ENCODE data around the gene UBA3. TPM values are rescaled to one million over a fixed set of nuclear protein-coding genes. Genes with fewer than 3 reads are reported as not detected.

UBA3 gene
- total and polyA plus RNA-seq, 2 donors from 2014 or later, result 35.3 to 63.1 TPM

GRCh38 chr3:69012800-69013252 lies 67.3 kb downstream of the UBA3 start:
- Histone ChIP-seq H3K36me3 (ENCODE audit: control insufficient read depth in 2 of 3, insufficient read depth in 3 of 3, low read length in 3 of 3) (no peaks in the 10 kb centered on the region), H3K27ac (ENCODE audit: low read depth in 2 of 2, low read length in 2 of 2) (peak overlapping the region; percentile 90 to 92), H3K4me1 (ENCODE audit: control insufficient read depth in 2 of 3, insufficient read depth in 2 of 3, low read depth in 1 of 3, low read length in 3 of 3) (peaks cover 0 to 10% (median 6%) of the 10 kb centered on the region in 3 donors), H3K27me3 (ENCODE audit: control insufficient read depth, insufficient read depth, low read length) (no peaks in the 10 kb centered on the region), H3K9ac (ENCODE audit: low read length in 3 of 3) (peak overlapping the region in 2 of 3 donors; percentile 55 to 69), H3K9me3 (ENCODE audit: control insufficient read depth in 2 of 3, insufficient read depth in 1 of 3, low read length in 3 of 3) (no peaks in the 10 kb centered on the region), H3K4me3 (ENCODE audit: low read length in 3 of 3) (peak overlapping the region in 2 of 3 donors; percentile 74 to 82)
- intact Hi-C loops (cut with DNase I), result no loop called here
- DNase-seq, result peak; percentile 59 to 86 (median 69)
- TF ChIP-seq CTCF (IDR thresholded peaks at IDR 0.05; ENCODE audit: borderline replicate concordance, extremely low read depth, insufficient read depth), result no peak
- no peak for FAIRE-seq

GRCh38 chr3:69012100-69012799 lies 67.9 kb downstream of the UBA3 start:
- peak overlapping the region in 2 of 3 donors; percentile 55 to 69 for H3K9ac ChIP-seq (ENCODE audit: low read length in 3 of 3)
- peak overlapping the region in 2 of 3 donors; percentile 74 to 82 for H3K4me3 ChIP-seq (ENCODE audit: low read length in 3 of 3)
- peak overlapping the region; percentile 90 to 92 for H3K27ac ChIP-seq (ENCODE audit: low read depth in 2 of 2, low read length in 2 of 2)
- intact Hi-C loops (cut with DNase I), result no loop called here
- DNase-seq (peak; percentile 37 to 80 (median 68)), FAIRE-seq (no peak)
- no peaks in the 10 kb centered on the region for H3K27me3 ChIP-seq (ENCODE audit: control insufficient read depth, insufficient read depth, low read length)
- H3K4me1 ChIP-seq (ENCODE audit: control insufficient read depth in 2 of 3, insufficient read depth in 2 of 3, low read depth in 1 of 3, low read length in 3 of 3), result peaks cover 0 to 10% (median 6%) of the 10 kb centered on the region in 3 donors
- no peak for TF ChIP-seq CTCF (IDR thresholded peaks at IDR 0.05; ENCODE audit: borderline replicate concordance, extremely low read depth, insufficient read depth)
- no peaks in the 10 kb centered on the region for H3K9me3 ChIP-seq (ENCODE audit: control insufficient read depth in 2 of 3, insufficient read depth in 1 of 3, low read length in 3 of 3)
- no peaks in the 10 kb centered on the region for H3K36me3 ChIP-seq (ENCODE audit: control insufficient read depth in 2 of 3, insufficient read depth in 3 of 3, low read length in 3 of 3)

- Histone ChIP-seq H3K4me3 (ENCODE audit: low read length in 3 of 3) (no peak overlapping the region), H3K4me1 (ENCODE audit: control insufficient read depth in 2 of 3, insufficient read depth in 2 of 3, low read depth in 1 of 3, low read length in 3 of 3) (peaks cover 0 to 10% (median 6%) of the 10 kb centered on the region in 3 donors), H3K36me3 (ENCODE audit: control insufficient read depth in 2 of 3, insufficient read depth in 3 of 3, low read length in 3 of 3) (peaks cover 0 to 3% (median 0%) of the 10 kb centered on the region in 3 donors), H3K9ac (ENCODE audit: low read length in 3 of 3) (no peak overlapping the region), H3K27ac (ENCODE audit: low read depth in 2 of 2, low read length in 2 of 2) (no peak overlapping the region), H3K9me3 (ENCODE audit: control insufficient read depth in 2 of 3, insufficient read depth in 1 of 3, low read length in 3 of 3) (no peaks in the 10 kb centered on the region), H3K27me3 (ENCODE audit: control insufficient read depth, insufficient read depth, low read length) (no peaks in the 10 kb centered on the region)
- FAIRE-seq (no peak), DNase-seq (no peak)
- intact Hi-C loops (cut with DNase I), result no loop called here
- TF ChIP-seq CTCF (IDR thresholded peaks at IDR 0.05; ENCODE audit: borderline replicate concordance, extremely low read depth, insufficient read depth), result no peak
Measured at GRCh38 chr3:69011096-69011730, 69.0 kb downstream of the UBA3 start.
